Esophagus muscularis mucosa (tissue), 3 donors: ENCODE data around the gene OR5D16.

Experiments
- POLR2A ChIP-seq: fragments of 450-650 bp; IDR thresholded peaks from one replicate; pipeline ENCODE4 v1.6.1; 2017; ENCODE audit warnings: antibody characterized with exemption, moderate library complexity, mild to moderate bottlenecking, low read depth
- POLR2AphosphoS5 ChIP-seq, 2 donors: sonication (generic); formaldehyde crosslinking; IDR thresholded peaks; one replicate each; pipeline ENCODE4 v1.6.1; 2017; ENCODE audit warnings: antibody characterized with exemption in 2 of 2
- TF ChIP-seq, protein P1 (sequence below), 3 experiments: fragments of 200-600 bp in 2 of 3; fragments of 450-650 bp in 1 of 3; sonication (generic) in 2 of 3; IDR thresholded peaks; one replicate each; pipeline ENCODE4 v1.5.1; 2017 to 2019; ENCODE audit warnings: antibody characterized with exemption in 3 of 3, mild to moderate bottlenecking in 2 of 3, moderate library complexity in 1 of 3

DNA sequence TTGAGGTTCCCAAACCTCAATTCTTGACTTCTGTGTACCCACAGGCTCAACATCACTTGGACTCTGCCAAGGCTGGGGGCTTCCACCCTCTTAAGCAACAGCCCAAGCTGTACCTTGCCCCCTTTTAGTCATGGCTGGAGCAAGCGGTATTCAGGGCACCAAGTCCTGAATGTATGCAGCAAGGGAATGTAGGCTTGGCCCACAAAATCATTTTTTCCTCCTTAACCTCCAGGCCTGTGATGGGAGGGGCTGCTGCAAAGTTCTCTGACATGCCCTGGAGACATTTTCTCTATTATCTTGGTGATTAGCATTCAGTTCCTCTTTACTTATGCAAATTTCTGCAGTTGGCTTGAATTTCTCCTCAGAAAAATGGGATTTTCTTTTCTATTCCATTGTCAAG, 32.3 kb upstream of the OR5D16 start:
- TF ChIP-seq POLR2AphosphoS5 (IDR thresholded peaks at IDR 0.05): no peak
- TF ChIP-seq, protein P1, sequence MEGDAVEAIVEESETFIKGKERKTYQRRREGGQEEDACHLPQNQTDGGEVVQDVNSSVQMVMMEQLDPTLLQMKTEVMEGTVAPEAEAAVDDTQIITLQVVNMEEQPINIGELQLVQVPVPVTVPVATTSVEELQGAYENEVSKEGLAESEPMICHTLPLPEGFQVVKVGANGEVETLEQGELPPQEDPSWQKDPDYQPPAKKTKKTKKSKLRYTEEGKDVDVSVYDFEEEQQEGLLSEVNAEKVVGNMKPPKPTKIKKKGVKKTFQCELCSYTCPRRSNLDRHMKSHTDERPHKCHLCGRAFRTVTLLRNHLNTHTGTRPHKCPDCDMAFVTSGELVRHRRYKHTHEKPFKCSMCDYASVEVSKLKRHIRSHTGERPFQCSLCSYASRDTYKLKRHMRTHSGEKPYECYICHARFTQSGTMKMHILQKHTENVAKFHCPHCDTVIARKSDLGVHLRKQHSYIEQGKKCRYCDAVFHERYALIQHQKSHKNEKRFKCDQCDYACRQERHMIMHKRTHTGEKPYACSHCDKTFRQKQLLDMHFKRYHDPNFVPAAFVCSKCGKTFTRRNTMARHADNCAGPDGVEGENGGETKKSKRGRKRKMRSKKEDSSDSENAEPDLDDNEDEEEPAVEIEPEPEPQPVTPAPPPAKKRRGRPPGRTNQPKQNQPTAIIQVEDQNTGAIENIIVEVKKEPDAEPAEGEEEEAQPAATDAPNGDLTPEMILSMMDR (IDR thresholded peaks at IDR 0.05): no peak
- no peak for TF ChIP-seq POLR2A
